ENCODE results near the gene ASCL3.

DNA sequence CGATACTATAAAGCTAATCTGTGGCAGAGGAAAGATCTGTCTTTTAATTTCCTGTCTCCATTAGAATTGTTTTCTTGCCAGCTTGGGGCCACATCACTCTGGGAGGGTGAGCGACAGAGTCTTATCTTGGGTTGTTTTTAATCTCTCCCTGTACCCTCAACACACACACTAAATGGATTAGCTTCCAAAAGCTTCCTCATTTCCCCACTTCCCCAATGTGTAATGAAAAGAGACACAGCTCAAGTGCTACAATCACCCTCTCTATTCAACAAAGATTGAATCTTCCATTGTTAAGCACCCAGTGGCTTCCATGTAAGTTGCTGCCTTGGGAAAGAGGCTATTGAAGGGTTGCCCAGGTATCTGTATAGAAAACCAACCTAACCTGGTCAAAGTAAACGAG is 6.1 kb upstream of the ASCL3 start:
- TF ChIP-seq GATA2 (IDR thresholded peaks at IDR 0.05; ENCODE audit: low read depth, low read length) (no peak), GATA3 (IDR thresholded peaks at IDR 0.05; ENCODE audit: low read depth, low read length) (no peak)
